8988T (cell line): ENCODE results near the gene ZNF564.
"Not testable (repeated sequence)": the region's sequence is repeated elsewhere in the genome, so short reads cannot be mapped to it uniquely, and the experiment has no call there.

ENCODE experiments used
- DNase-seq: peaks from one replicate; pipeline ENCODE4 v3.0.0; 2011

ZNF564 gene

GRCh38 chr19:12495002-12495802, 56.1 kb downstream of the ZNF564 start:
- peak; percentile 46 for DNase-seq

GRCh38 chr19:12494260-12494860, 56.9 kb downstream of the ZNF564 start:
- no peak for DNase-seq

- not testable (repeated sequence) for DNase-seq
Observed at GRCh38 chr19:12486265-12486783, 65.0 kb downstream of the ZNF564 start.

- DNase-seq = no peak
Observed at GRCh38 chr19:12485571-12485970, 65.7 kb downstream of the ZNF564 start.

- DNase-seq = no peak
Observed at GRCh38 chr19:12485052-12485416, 66.2 kb downstream of the ZNF564 start.

- DNase-seq = peak; percentile 32
Observed at GRCh38 chr19:12484371-12485051, 66.8 kb downstream of the ZNF564 start, which contains the start of gene ZNF709. Gene ZNF709, minus strand, starts transcription at chr19:12484816. Its CDS starts 159 bp downstream, at chr19:12484657.

- DNase-seq = no peak
Observed at GRCh38 chr19:12484011-12484370, 67.3 kb downstream of the ZNF564 start.

GRCh38 chr19:12482509-12482886, 68.8 kb downstream of the ZNF564 start:
- DNase-seq = no peak

GRCh38 chr19:12481781-12482508, 69.3 kb downstream of the ZNF564 start:
- no peak for DNase-seq

GRCh38 chr19:12478234-12478941, 72.9 kb downstream of the ZNF564 start:
- no peak for DNase-seq
